IMR-90 (cell line): ENCODE data around the gene CDH12. TPM values are rescaled to one million over a fixed set of nuclear protein-coding genes. Genes with fewer than 3 reads are reported as not detected.

Experiments used
- ATAC-seq: fragments of 200-7000 bp; cut with Tn5 transposase; 2 replicates; pipeline ENCODE4 v1.9.1; 2020; ENCODE audit warnings: low read depth, mild to moderate bottlenecking, moderate library complexity
- BruUV-seq: library from RNA; stranded (reverse); fragments of 400-500 nt; replicated peaks from 2 replicates; lab custom pipeline; 2021; lab: Mats Ljungman, UMichigan
- CTCF ChIA-PET: fragments of 300-600 bp; formaldehyde crosslinking; extraction: SDS; loops from one replicate; lab custom pipeline; 2021; ENCODE audit warnings: antibody characterized with exemption; lab: Yijun Ruan, JAX
- POLR2A ChIA-PET: fragments of 300-600 bp; sonication (Branson Sonifier 250); formaldehyde crosslinking; loops from one replicate; lab custom pipeline; 2022; ENCODE audit warnings: antibody characterized with exemption; ENCODE audit not compliant: unreplicated experiment; lab: Charles Lee
- DNase-seq: peaks from one replicate; pipeline ENCODE4 v3.0.0; 2013
- H2AFZ ChIP-seq: replicated peaks from 2 replicates; pipeline ENCODE3; 2013; ENCODE audit warnings: low read length, mild to moderate bottlenecking; ENCODE audit not compliant: poor library complexity
- H2AK5ac ChIP-seq: 2 replicates; pipeline ENCODE4 v1.6.1; 2013; ENCODE audit warnings: low read depth, low read length, inconsistent platforms
- H2AK9ac ChIP-seq: replicated peaks from 2 replicates; pipeline ENCODE3; 2013; ENCODE audit warnings: mild to moderate bottlenecking, low read depth, low read length, moderate library complexity; ENCODE audit not compliant: poor library complexity
- H2BK120ac ChIP-seq: 2 replicates; pipeline ENCODE4 v1.6.1; 2013; ENCODE audit warnings: low read depth, low read length, inconsistent platforms
- H2BK15ac ChIP-seq: 3 replicates; pipeline ENCODE4 v1.6.1; 2013; ENCODE audit warnings: low read depth, low read length, inconsistent platforms
- H2BK20ac ChIP-seq: 2 replicates; pipeline ENCODE4 v1.6.1; 2013; ENCODE audit warnings: low read depth, mild to moderate bottlenecking, inconsistent platforms, low read length, moderate library complexity
- H2BK5ac ChIP-seq: 2 replicates; pipeline ENCODE4 v1.6.1; 2013; ENCODE audit warnings: mild to moderate bottlenecking, low read depth, low read length, inconsistent platforms; ENCODE audit not compliant: poor library complexity, severe bottlenecking
- H3K14ac ChIP-seq: replicated peaks from 2 replicates; pipeline ENCODE4 v1.6.1; 2013; ENCODE audit warnings: low read depth, low read length, inconsistent platforms
- H3K18ac ChIP-seq: 2 replicates; pipeline ENCODE4 v1.6.1; 2013; ENCODE audit warnings: low read depth, low read length, control low read depth
- H3K23ac ChIP-seq: 2 replicates; pipeline ENCODE4 v1.6.1; 2013; ENCODE audit warnings: low read depth, low read length, inconsistent platforms
- H3K27ac ChIP-seq: 2 replicates; pipeline ENCODE4 v1.5.1; 2013; ENCODE audit warnings: mild to moderate bottlenecking, control low read depth, low read length; ENCODE audit not compliant: insufficient read depth
- H3K27me3 ChIP-seq: 2 replicates; pipeline ENCODE4 v1.6.1; 2013; ENCODE audit warnings: low read length; ENCODE audit not compliant: control insufficient read depth, insufficient read depth
- H3K36me3 ChIP-seq: 2 replicates; pipeline ENCODE4 v1.6.1; 2013; ENCODE audit warnings: low read length, mixed read lengths; ENCODE audit not compliant: control insufficient read depth, insufficient read depth
- H3K4ac ChIP-seq: 2 replicates; pipeline ENCODE4 v1.6.1; 2013; ENCODE audit warnings: low read depth, low read length, inconsistent platforms
- H3K4me1 ChIP-seq: 2 replicates; pipeline ENCODE4 v1.6.1; 2013; ENCODE audit warnings: low read length, mixed read lengths; ENCODE audit not compliant: control insufficient read depth, insufficient read depth
- H3K4me2 ChIP-seq: 2 replicates; pipeline ENCODE4 v1.6.1; 2013; ENCODE audit warnings: low read depth, mild to moderate bottlenecking, control low read depth, low read length, moderate library complexity
- H3K4me3 ChIP-seq: 2 replicates; pipeline ENCODE4 v1.5.1; 2013; ENCODE audit warnings: low read depth, mild to moderate bottlenecking, control low read depth, low read length, moderate library complexity; ENCODE audit not compliant: insufficient read depth
- H3K56ac ChIP-seq: 2 replicates; pipeline ENCODE4 v1.6.1; 2013; ENCODE audit warnings: low read length, inconsistent platforms; ENCODE audit not compliant: insufficient read depth; ENCODE audit errors: extremely low read depth
- H3K79me1 ChIP-seq, 2 experiments: 2 replicates each; pipeline ENCODE4 v1.6.1; 2013; ENCODE audit warnings: low read length in 2 of 2, inconsistent platforms in 1 of 2, low read depth in 1 of 2
- H3K9ac ChIP-seq: 2 replicates; pipeline ENCODE4 v1.6.1; 2013; ENCODE audit warnings: low read depth, low read length, control low read depth
- H3K9me1 ChIP-seq: 2 replicates; pipeline ENCODE4 v1.6.1; 2013; ENCODE audit warnings: low read length, inconsistent platforms; ENCODE audit not compliant: insufficient read depth
- H3K9me3 ChIP-seq: 2 replicates; pipeline ENCODE4 v1.6.1; 2013; ENCODE audit warnings: low read length; ENCODE audit not compliant: control insufficient read depth, insufficient read depth
- H4K20me1 ChIP-seq: 2 replicates; pipeline ENCODE4 v1.6.1; 2013; ENCODE audit warnings: low read length, inconsistent platforms; ENCODE audit not compliant: insufficient read depth
- H4K5ac ChIP-seq: 2 replicates; pipeline ENCODE4 v1.6.1; 2013; ENCODE audit warnings: mild to moderate bottlenecking, low read depth, low read length, control low read depth
- H4K8ac ChIP-seq, 2 experiments: 2 replicates each; pipeline ENCODE4 v1.6.1; 2013; ENCODE audit warnings: low read depth in 2 of 2, low read length in 2 of 2, control low read depth in 1 of 2, inconsistent platforms in 1 of 2
- H4K91ac ChIP-seq: 2 replicates; pipeline ENCODE4 v1.6.1; 2013; ENCODE audit warnings: low read depth, low read length, inconsistent platforms; ENCODE audit not compliant: insufficient read depth
- CEBPB ChIP-seq: IDR thresholded peaks from 2 replicates; pipeline ENCODE4 v1.6.1; 2012; ENCODE audit warnings: low read depth, low read length, improper control_type of control experiment
- MAFK ChIP-seq: IDR thresholded peaks from 2 replicates; pipeline ENCODE4 v1.6.1; 2012; ENCODE audit warnings: low read depth, low read length, improper control_type of control experiment
- dilution Hi-C: fragments of 300-500 bp; cut with HindIII; formaldehyde crosslinking; loops from one replicate; pipeline ENCODE4 v1.14.3; 2018; ENCODE audit warnings: low sequenced_read_pairs; ENCODE audit not compliant: unreplicated experiment
- in situ Hi-C: fragments of 300-500 bp; cut with MboI; formaldehyde crosslinking; loops from 3 replicates; pipeline ENCODE4 v1.14.3; 2019; ENCODE audit warnings: low sequenced_read_pairs, inconsistent platforms, mixed read lengths
- intact Hi-C: fragments of 100-400 bp; cut with micrococcal nuclease; formaldehyde crosslinking; loops from 2 replicates; pipeline ENCODE4 v1.10.0; 2022
- polyA plus RNA-seq, 3 experiments: library from polyadenylated mRNA; depleted of rRNA; stranded (reverse); fragments of >200 nt; gene quantifications; 2 replicates each; pipeline ENCODE4 v1.2.3, GENCODE V29; 2012; ENCODE audit warnings: low replicate concordance in 1 of 3
- total RNA-seq: library from RNA; depleted of rRNA; stranded (reverse); fragments of >200 nt; gene quantifications from 2 replicates; pipeline ENCODE4 v1.2.3, GENCODE V29; 2012

The CDH12 gene
- total and polyA plus RNA-seq, 2 of the 4 experiments (the other 2 are of a cell fraction) = not detected

GRCh38 chr5:22057012-22057411 is 796.1 kb downstream of the CDH12 start:
- Histone ChIP-seq H3K9me1 (no peaks in the 10 kb centered on the region), H3K4me2 (no peak overlapping the region), H2AK9ac (no peak overlapping the region), H3K18ac (no peak overlapping the region), H2AFZ (no peak overlapping the region), H3K79me1 (no peaks in the 10 kb centered on the region), H3K9me3 (no peaks in the 10 kb centered on the region), H3K4me3 (no peak overlapping the region), H4K20me1 (no peaks in the 10 kb centered on the region), H3K23ac (no peak overlapping the region), H2BK120ac (no peak overlapping the region), H3K36me3 (no peaks in the 10 kb centered on the region), H4K8ac (no peak overlapping the region), H3K27me3 (no peaks in the 10 kb centered on the region), H3K14ac (no peak overlapping the region), H4K91ac (no peak overlapping the region), H2BK15ac (no peak overlapping the region), H3K9ac (no peak overlapping the region), H2BK5ac (no peak overlapping the region), H3K56ac (no peak overlapping the region), H2AK5ac (no peak overlapping the region), H4K5ac (no peak overlapping the region), H3K4me1 (no peaks in the 10 kb centered on the region), H3K4ac (no peak overlapping the region), H2BK20ac (no peak overlapping the region), H3K27ac (no peak overlapping the region)
- in situ Hi-C loops = no loop called here
- TF ChIP-seq MAFK (no peak), CEBPB (no peak)
- intact Hi-C loops = no loop called here
- ATAC-seq = no peak
- POLR2A ChIA-PET = no interaction called here
- DNase-seq = no peak
- CTCF ChIA-PET = no interaction called here
- dilution Hi-C loops = no loop called here
- no TSS peak for BruUV-seq
